Endothelial cell of umbilical vein (primary cell): Measurements from ENCODE around the gene TEC. TPM values are rescaled to one million over a fixed set of nuclear protein-coding genes. Genes with fewer than 3 reads are reported as not detected.

Experiments used
- BruUV-seq: library from RNA; stranded (reverse); fragments of 400-500 nt; replicated peaks from 2 replicates; lab custom pipeline; 2021; lab: Mats Ljungman, UMichigan
- CTCF ChIA-PET: fragments of 300-600, 350-600 bp; sonication (Branson Sonifier 250); formaldehyde crosslinking; loops from one replicate; lab custom pipeline; 2021; ENCODE audit warnings: antibody characterized with exemption, inconsistent platforms; lab: Charles Lee
- POLR2A ChIA-PET: fragments of 300-600, 350-600 bp; sonication (Branson Sonifier 250); formaldehyde crosslinking; loops from one replicate; lab custom pipeline; 2021; ENCODE audit warnings: antibody characterized with exemption, inconsistent platforms; lab: Charles Lee
- DNase-seq: peaks from one replicate; pipeline ENCODE4 v3.0.0-alpha.2; 2011; ENCODE audit warnings: low read depth, low spot score
- FAIRE-seq: peaks from 2 replicates; lab custom pipeline; 2011; peaks lifted over from hg19 to GRCh38; lab: Jason Lieb, UNC
- H2AFZ ChIP-seq: 2 replicates; pipeline ENCODE4 v1.6.0; 2012; ENCODE audit warnings: low read depth, low read length, control low read depth, inconsistent platforms
- H3K27ac ChIP-seq: 2 replicates; pipeline ENCODE4 v1.5.1; 2011; ENCODE audit warnings: low read depth, mild to moderate bottlenecking, control low read depth, low read length, moderate library complexity; ENCODE audit not compliant: insufficient read depth
- H3K27me3 ChIP-seq, 2 experiments: 2 replicates each; pipeline versions ENCODE4 v1.6.0 to v1.6.1; 2011; ENCODE audit warnings: low read length in 2 of 2, mixed read lengths in 1 of 2; ENCODE audit not compliant: control insufficient read depth in 2 of 2, insufficient read depth in 2 of 2
- H3K36me3 ChIP-seq, 2 experiments: 2 replicates in 1 of 2; 3 replicates in 1 of 2; pipeline ENCODE4 v1.5.1; 2011; ENCODE audit warnings: low read length in 2 of 2, mild to moderate bottlenecking in 1 of 2, moderate library complexity in 1 of 2; ENCODE audit not compliant: control insufficient read depth in 2 of 2, insufficient read depth in 2 of 2; ENCODE audit errors: extremely low read depth in 1 of 2
- H3K4me1 ChIP-seq: 3 replicates; pipeline ENCODE4 v1.5.1; 2011; ENCODE audit warnings: mild to moderate bottlenecking, low read length; ENCODE audit not compliant: control insufficient read depth, insufficient read depth; ENCODE audit errors: extremely low read depth
- H3K4me2 ChIP-seq: 2 replicates; pipeline ENCODE4 v1.6.1; 2011; ENCODE audit warnings: low read length, control low read depth, mixed read lengths; ENCODE audit not compliant: insufficient read depth
- H3K4me3 ChIP-seq, 3 experiments: fragments of 200-600 bp in 1 of 3; sonication (generic), shearing (Covaris generic) in 1 of 3; replicated peaks in 1 of 3; 2 replicates each; pipeline ENCODE4 v1.5.1; 2011 to 2016; ENCODE audit warnings: control low read depth in 3 of 3, low read length in 3 of 3, mild to moderate bottlenecking in 2 of 3, inconsistent platforms in 1 of 3, low read depth in 1 of 3, moderate library complexity in 1 of 3; ENCODE audit not compliant: insufficient read depth in 1 of 3
- H3K79me2 ChIP-seq: 2 replicates; pipeline ENCODE4 v1.6.0; 2012; ENCODE audit warnings: low read length, inconsistent platforms; ENCODE audit not compliant: control insufficient read depth, insufficient read depth
- H3K9ac ChIP-seq: replicated peaks from 2 replicates; pipeline ENCODE3; 2011; ENCODE audit warnings: low read length, control low read depth; ENCODE audit not compliant: insufficient read depth; ENCODE audit errors: extremely low read depth
- H3K9me1 ChIP-seq: replicated peaks from 3 replicates; pipeline ENCODE4 v1.6.0; 2011; ENCODE audit warnings: mild to moderate bottlenecking, low read length; ENCODE audit not compliant: control insufficient read depth, insufficient read depth; ENCODE audit errors: extremely low read depth
- H3K9me3 ChIP-seq: replicated peaks from 2 replicates; pipeline ENCODE4 v1.5.1; 2012; ENCODE audit warnings: low read length, inconsistent platforms; ENCODE audit not compliant: control insufficient read depth, insufficient read depth
- H4K20me1 ChIP-seq: replicated peaks from 2 replicates; pipeline ENCODE3; 2011; ENCODE audit warnings: mild to moderate bottlenecking, low read length; ENCODE audit not compliant: control insufficient read depth, insufficient read depth; ENCODE audit errors: extremely low read depth
- CTCF ChIP-seq, 2 donors: IDR thresholded peaks; 1 replicate in 1 of 2; 2 replicates in 1 of 2; pipeline ENCODE4 v1.5.1; 2011; ENCODE audit warnings: low read length in 2 of 2, mild to moderate bottlenecking in 2 of 2, moderate library complexity in 2 of 2, control low read depth in 1 of 2, inconsistent platforms in 1 of 2, low read depth in 1 of 2; ENCODE audit not compliant: insufficient read depth in 1 of 2; ENCODE audit errors: extremely low read depth in 1 of 2
- EZH2 ChIP-seq: IDR thresholded peaks from 2 replicates; pipeline ENCODE4 v1.6.1; 2012; ENCODE audit warnings: borderline replicate concordance, low read depth, mild to moderate bottlenecking, moderate library complexity, low read length, inconsistent platforms; ENCODE audit not compliant: severe bottlenecking
- FOS ChIP-seq: IDR thresholded peaks from 2 replicates; pipeline ENCODE4 v1.6.1; 2011; ENCODE audit warnings: mild to moderate bottlenecking, low read length, moderate library complexity, borderline replicate concordance; ENCODE audit not compliant: insufficient read depth
- GATA2 ChIP-seq: IDR thresholded peaks from 2 replicates; pipeline ENCODE4 v1.7.0; 2011; ENCODE audit warnings: low read depth, mild to moderate bottlenecking, moderate library complexity, mixed read lengths, low read length; ENCODE audit not compliant: insufficient read length, insufficient read depth
- JUN ChIP-seq: IDR thresholded peaks from 2 replicates; pipeline ENCODE4 v1.6.1; 2011; ENCODE audit warnings: borderline replicate concordance, low read depth; ENCODE audit not compliant: insufficient read length, insufficient read depth
- MAX ChIP-seq: IDR thresholded peaks from 2 replicates; pipeline ENCODE4 v1.6.1; 2011; ENCODE audit not compliant: insufficient read depth, insufficient read length
- MYC ChIP-seq: IDR thresholded peaks from one replicate; pipeline ENCODE4 v1.6.1; 2011; ENCODE audit warnings: mild to moderate bottlenecking, low read depth, low read length
- POLR2A ChIP-seq: IDR thresholded peaks from 2 replicates; pipeline ENCODE4 v1.6.1; 2012; ENCODE audit warnings: low read depth, mild to moderate bottlenecking, control low read depth, low read length
- POLR2AphosphoS5 ChIP-seq: IDR thresholded peaks from 2 replicates; pipeline ENCODE4 v1.6.1; 2012; ENCODE audit warnings: low read depth, mild to moderate bottlenecking, control low read depth, low read length, moderate library complexity; ENCODE audit not compliant: insufficient read depth
- dilution Hi-C: fragments of 300-500 bp; cut with MboI; formaldehyde crosslinking; loops from one replicate; pipeline ENCODE4 v1.15.0; 2019; ENCODE audit warnings: low sequenced_read_pairs; ENCODE audit not compliant: extremely low pct_ligation_motif_present
- intact Hi-C: fragments of 100-400 bp; cut with micrococcal nuclease; formaldehyde crosslinking; loops from one replicate; pipeline ENCODE4 v1.10.0; 2022
- polyA plus RNA-seq, 4 experiments: library from polyadenylated mRNA; depleted of rRNA in 3 of 4; stranded (reverse) in 3 of 4; unstranded in 1 of 4; fragments of >200 nt; gene quantifications; 2 replicates each; pipeline versions ENCODE4 v1.2.1 to v1.2.3, GENCODE V29; 2011 to 2012; ENCODE audit warnings: missing spikeins in 1 of 4
- total RNA-seq: library from RNA; stranded (reverse); gene quantifications from 2 replicates; pipeline ENCODE4 v1.2.3, GENCODE V29; 2021

The TEC gene
- total and polyA plus RNA-seq, 2 donors (not counting 3 experiments of a cell fraction or from before 2014, with no cell fraction given), result 0.08 to 0.86 TPM

GRCh38 chr4:48247878-48248558 is 21.6 kb downstream of the TEC start:
- dilution Hi-C loops (no loop called here), intact Hi-C loops (no loop called here)
- DNase-seq (no peak), FAIRE-seq (no peak)
- no peaks in the 10 kb centered on the region for H3K27me3 ChIP-seq
- TF ChIP-seq MAX (no peak), POLR2AphosphoS5 (no peak), POLR2A (no peak), JUN (no peak), FOS (no peak), GATA2 (no peak), CTCF (IDR thresholded peaks at IDR 0.05; ENCODE audit: extremely low read depth in 1 of 2, insufficient read depth in 1 of 2, low read depth in 1 of 2, low read length in 2 of 2) (no peak), EZH2 (no peak), MYC (no peak)
- H3K27ac ChIP-seq, result no peak overlapping the region
- no peak overlapping the region for H2AFZ ChIP-seq
- no peaks in the 10 kb centered on the region for H4K20me1 ChIP-seq
- BruUV-seq, result no TSS peak
- ChIA-PET POLR2A (no interaction called here), CTCF (no interaction called here)
- H3K4me3 ChIP-seq, result no peak overlapping the region
- H3K36me3 ChIP-seq, result no peaks in the 10 kb centered on the region
- H3K9ac ChIP-seq, result no peak overlapping the region
- H3K4me2 ChIP-seq, result no peak overlapping the region
- no peaks in the 10 kb centered on the region for H3K4me1 ChIP-seq
- no peaks in the 10 kb centered on the region for H3K79me2 ChIP-seq
- no peaks in the 10 kb centered on the region for H3K9me3 ChIP-seq
- no peaks in the 10 kb centered on the region for H3K9me1 ChIP-seq
